ENCODE results near the gene CDC73.

DNA sequence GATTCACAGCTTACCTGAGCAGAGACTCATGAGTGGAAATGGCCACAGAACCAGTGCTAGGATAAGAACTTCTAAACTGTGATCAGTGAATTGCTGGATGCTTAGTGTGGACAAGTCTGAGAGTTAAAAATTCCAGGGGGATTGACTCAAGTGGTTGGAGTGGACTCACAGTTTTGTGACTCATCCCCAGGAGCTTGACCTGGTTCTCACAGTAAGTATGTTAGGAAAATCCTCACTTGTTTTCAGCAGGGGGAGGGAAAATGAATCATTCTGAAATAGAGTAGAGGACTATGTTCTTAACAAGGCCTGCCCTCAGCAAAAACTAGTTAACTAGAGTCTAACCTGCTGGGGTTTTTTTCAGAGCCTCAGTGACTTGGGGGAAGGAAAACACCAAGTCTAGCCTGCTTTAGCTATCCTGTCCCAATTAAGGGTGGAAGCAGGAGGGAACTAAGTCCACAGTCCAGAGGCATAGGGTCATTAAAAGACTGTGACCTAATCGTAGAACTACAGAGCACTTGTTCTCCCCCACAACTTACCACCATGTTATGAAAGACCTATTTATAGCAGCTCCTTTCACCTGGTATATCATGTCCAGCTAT lies 6.1 kb upstream of the CDC73 start:
- no peak for TF ChIP-seq MAX (IDR thresholded peaks at IDR 0.05)
- no peak for TF ChIP-seq TAF1 (IDR thresholded peaks at IDR 0.05; ENCODE audit: low read depth)
- TF ChIP-seq FOXM1 (IDR thresholded peaks at IDR 0.05; ENCODE audit: borderline replicate concordance, low read depth) = no peak
- no peak for TF ChIP-seq CREB1 (IDR thresholded peaks at IDR 0.05; ENCODE audit: low read depth)
- no peak for TF ChIP-seq EP300 (IDR thresholded peaks at IDR 0.05; ENCODE audit: borderline replicate concordance)
- TF ChIP-seq, protein P1, sequence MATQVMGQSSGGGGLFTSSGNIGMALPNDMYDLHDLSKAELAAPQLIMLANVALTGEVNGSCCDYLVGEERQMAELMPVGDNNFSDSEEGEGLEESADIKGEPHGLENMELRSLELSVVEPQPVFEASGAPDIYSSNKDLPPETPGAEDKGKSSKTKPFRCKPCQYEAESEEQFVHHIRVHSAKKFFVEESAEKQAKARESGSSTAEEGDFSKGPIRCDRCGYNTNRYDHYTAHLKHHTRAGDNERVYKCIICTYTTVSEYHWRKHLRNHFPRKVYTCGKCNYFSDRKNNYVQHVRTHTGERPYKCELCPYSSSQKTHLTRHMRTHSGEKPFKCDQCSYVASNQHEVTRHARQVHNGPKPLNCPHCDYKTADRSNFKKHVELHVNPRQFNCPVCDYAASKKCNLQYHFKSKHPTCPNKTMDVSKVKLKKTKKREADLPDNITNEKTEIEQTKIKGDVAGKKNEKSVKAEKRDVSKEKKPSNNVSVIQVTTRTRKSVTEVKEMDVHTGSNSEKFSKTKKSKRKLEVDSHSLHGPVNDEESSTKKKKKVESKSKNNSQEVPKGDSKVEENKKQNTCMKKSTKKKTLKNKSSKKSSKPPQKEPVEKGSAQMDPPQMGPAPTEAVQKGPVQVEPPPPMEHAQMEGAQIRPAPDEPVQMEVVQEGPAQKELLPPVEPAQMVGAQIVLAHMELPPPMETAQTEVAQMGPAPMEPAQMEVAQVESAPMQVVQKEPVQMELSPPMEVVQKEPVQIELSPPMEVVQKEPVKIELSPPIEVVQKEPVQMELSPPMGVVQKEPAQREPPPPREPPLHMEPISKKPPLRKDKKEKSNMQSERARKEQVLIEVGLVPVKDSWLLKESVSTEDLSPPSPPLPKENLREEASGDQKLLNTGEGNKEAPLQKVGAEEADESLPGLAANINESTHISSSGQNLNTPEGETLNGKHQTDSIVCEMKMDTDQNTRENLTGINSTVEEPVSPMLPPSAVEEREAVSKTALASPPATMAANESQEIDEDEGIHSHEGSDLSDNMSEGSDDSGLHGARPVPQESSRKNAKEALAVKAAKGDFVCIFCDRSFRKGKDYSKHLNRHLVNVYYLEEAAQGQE (IDR thresholded peaks at IDR 0.05; ENCODE audit: low read depth) = no peak
- TF ChIP-seq NFIC (IDR thresholded peaks at IDR 0.05) = no peak
- no peak for TF ChIP-seq CEBPB (IDR thresholded peaks at IDR 0.05)
- TF ChIP-seq, protein P2, sequence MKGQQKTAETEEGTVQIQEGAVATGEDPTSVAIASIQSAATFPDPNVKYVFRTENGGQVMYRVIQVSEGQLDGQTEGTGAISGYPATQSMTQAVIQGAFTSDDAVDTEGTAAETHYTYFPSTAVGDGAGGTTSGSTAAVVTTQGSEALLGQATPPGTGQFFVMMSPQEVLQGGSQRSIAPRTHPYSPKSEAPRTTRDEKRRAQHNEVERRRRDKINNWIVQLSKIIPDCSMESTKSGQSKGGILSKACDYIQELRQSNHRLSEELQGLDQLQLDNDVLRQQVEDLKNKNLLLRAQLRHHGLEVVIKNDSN (IDR thresholded peaks at IDR 0.05) = no peak
- no peak for TF ChIP-seq ZBTB7A (IDR thresholded peaks at IDR 0.05; ENCODE audit: low read depth)

All from Ishikawa (cell line).